Adrenal gland (tissue), 5 donors: ENCODE measurements around the gene PACSIN2.

Experiments
- POLR2A ChIP-seq, 2 donors: fragments of 450-650 bp; IDR thresholded peaks; one replicate each; pipeline ENCODE4 v1.6.1; 2017; ENCODE audit warnings: antibody characterized with exemption in 2 of 2, mild to moderate bottlenecking in 2 of 2, moderate library complexity in 1 of 2
- TF ChIP-seq, protein P1 (sequence below), 6 experiments: fragments of 450-650 bp in 4 of 6; fragments of 200-600 bp in 2 of 6; sonication (generic) in 1 of 6; IDR thresholded peaks; 1 replicate in 5 of 6; 2 replicates in 1 of 6; pipeline versions ENCODE4 v1.5.1 to v1.8.0; 2016 to 2021; ENCODE audit warnings: antibody characterized with exemption in 6 of 6, mild to moderate bottlenecking in 2 of 6, moderate library complexity in 1 of 6
- donor health status: DM: no; HTN: no; CAD: no.

DNA sequence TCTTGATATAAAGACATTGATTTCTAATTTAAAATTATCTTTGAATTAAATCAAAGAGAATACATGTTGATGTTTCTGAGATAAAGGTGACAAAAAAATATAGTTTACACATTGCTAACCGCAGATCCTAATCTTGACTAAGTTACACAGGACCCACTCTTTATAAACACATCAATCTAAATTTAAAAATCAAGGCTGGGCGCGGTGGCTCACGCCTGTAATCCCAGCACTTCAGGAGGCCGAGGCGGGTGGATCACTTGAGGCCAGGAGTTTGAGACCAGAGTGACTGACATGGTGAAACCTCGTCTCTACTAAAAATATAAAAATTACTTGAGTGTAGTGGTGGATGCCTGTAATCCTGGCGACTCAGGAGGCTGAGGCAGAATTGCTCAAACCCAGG is 159.7 kb downstream of the PACSIN2 start:
- TF ChIP-seq, protein P1, sequence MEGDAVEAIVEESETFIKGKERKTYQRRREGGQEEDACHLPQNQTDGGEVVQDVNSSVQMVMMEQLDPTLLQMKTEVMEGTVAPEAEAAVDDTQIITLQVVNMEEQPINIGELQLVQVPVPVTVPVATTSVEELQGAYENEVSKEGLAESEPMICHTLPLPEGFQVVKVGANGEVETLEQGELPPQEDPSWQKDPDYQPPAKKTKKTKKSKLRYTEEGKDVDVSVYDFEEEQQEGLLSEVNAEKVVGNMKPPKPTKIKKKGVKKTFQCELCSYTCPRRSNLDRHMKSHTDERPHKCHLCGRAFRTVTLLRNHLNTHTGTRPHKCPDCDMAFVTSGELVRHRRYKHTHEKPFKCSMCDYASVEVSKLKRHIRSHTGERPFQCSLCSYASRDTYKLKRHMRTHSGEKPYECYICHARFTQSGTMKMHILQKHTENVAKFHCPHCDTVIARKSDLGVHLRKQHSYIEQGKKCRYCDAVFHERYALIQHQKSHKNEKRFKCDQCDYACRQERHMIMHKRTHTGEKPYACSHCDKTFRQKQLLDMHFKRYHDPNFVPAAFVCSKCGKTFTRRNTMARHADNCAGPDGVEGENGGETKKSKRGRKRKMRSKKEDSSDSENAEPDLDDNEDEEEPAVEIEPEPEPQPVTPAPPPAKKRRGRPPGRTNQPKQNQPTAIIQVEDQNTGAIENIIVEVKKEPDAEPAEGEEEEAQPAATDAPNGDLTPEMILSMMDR (IDR thresholded peaks at IDR 0.05) = no peak
- TF ChIP-seq POLR2A (IDR thresholded peaks at IDR 0.05) = no peak
